HG02763 (cell line): ENCODE measurements around the gene ACSF3.

ENCODE experiments used
- ATAC-seq: cut with Tn5 transposase; IDR thresholded peaks from one replicate; pipeline ENCODE4 v1.9.1; 2021; ENCODE audit warnings: mild to moderate bottlenecking, moderate library complexity; ENCODE audit not compliant: unreplicated experiment

Gene ACSF3

GRCh38 chr16:89198417-89199240 lies 105.0 kb downstream of the ACSF3 start:
- ATAC-seq, result no peak

- ATAC-seq, result no peak
These were observed 105.8 kb downstream of the ACSF3 start for GRCh38 chr16:89199241-89200123.

GRCh38 chr16:89200124-89200849 lies 106.6 kb downstream of the ACSF3 start, which contains the start of gene SLC22A31:
Gene SLC22A31, minus strand, starts transcription at chr16:89200537. Its CDS starts 36 bp downstream, at chr16:89200501.
- no peak for ATAC-seq

GRCh38 chr16:89200850-89201411 lies 107.3 kb downstream of the ACSF3 start:
- ATAC-seq, result no peak

- ATAC-seq, result no peak
These were observed 108.1 kb downstream of the ACSF3 start for GRCh38 chr16:89201439-89202377.

GRCh38 chr16:89202422-89203215 lies 109.0 kb downstream of the ACSF3 start:
- no peak for ATAC-seq
